ENCODE measurements around the gene TM7SF3.
"Not testable (repeated sequence)": the region's sequence is repeated elsewhere in the genome, so short reads cannot be mapped to it uniquely, and the experiment has no call there.

TM7SF3 gene

GRCh38 chr12:27014085-27014858 is at the start of gene TM7SF3:
TM7SF3 (minus strand) TSS chr12:27014384; CDS start chr12:27014168, 216 bp downstream.
- DNase-seq (ENCODE audit: low read depth) = peak; percentile 90

GRCh38 chr12:27063250-27063851 is 49.2 kb upstream of the TM7SF3 start:
- DNase-seq (ENCODE audit: low read depth) = no peak

GRCh38 chr12:27061317-27061716 is 47.1 kb upstream of the TM7SF3 start:
- DNase-seq (ENCODE audit: low read depth) = no peak

GRCh38 chr12:27060740-27061139 is 46.6 kb upstream of the TM7SF3 start:
- DNase-seq (ENCODE audit: low read depth) = no peak

GRCh38 chr12:27057543-27057942 is 43.4 kb upstream of the TM7SF3 start:
- no peak for DNase-seq (ENCODE audit: low read depth)

- DNase-seq (ENCODE audit: low read depth) = no peak
Observed at GRCh38 chr12:27055966-27056365, 41.8 kb upstream of the TM7SF3 start.

- no peak for DNase-seq (ENCODE audit: low read depth)
Observed at GRCh38 chr12:27052742-27053141, 38.6 kb upstream of the TM7SF3 start.

- DNase-seq (ENCODE audit: low read depth) = no peak
Observed at GRCh38 chr12:27052176-27052575, 38.0 kb upstream of the TM7SF3 start.

GRCh38 chr12:27048822-27049752 is 34.9 kb upstream of the TM7SF3 start:
- no peak for DNase-seq (ENCODE audit: low read depth)

GRCh38 chr12:27042018-27042417 is 27.8 kb upstream of the TM7SF3 start:
- not testable (repeated sequence) for DNase-seq (ENCODE audit: low read depth)

GRCh38 chr12:27040637-27041036 is 26.5 kb upstream of the TM7SF3 start:
- not testable (repeated sequence) for DNase-seq (ENCODE audit: low read depth)

GRCh38 chr12:27034607-27035293 is 20.6 kb upstream of the TM7SF3 start:
- DNase-seq (ENCODE audit: low read depth) = no peak

GRCh38 chr12:27032679-27033078 is 18.5 kb upstream of the TM7SF3 start:
- DNase-seq (ENCODE audit: low read depth) = no peak

- DNase-seq (ENCODE audit: low read depth) = no peak
Observed at GRCh38 chr12:27031531-27031930, 17.3 kb upstream of the TM7SF3 start.

- DNase-seq (ENCODE audit: low read depth) = no peak
Observed at GRCh38 chr12:27026257-27026656, 12.1 kb upstream of the TM7SF3 start.

GRCh38 chr12:27025116-27025515 is 10.9 kb upstream of the TM7SF3 start:
- no peak for DNase-seq (ENCODE audit: low read depth)

GRCh38 chr12:27024291-27024690 is 10.1 kb upstream of the TM7SF3 start:
- DNase-seq (ENCODE audit: low read depth) = no peak

- no peak for DNase-seq (ENCODE audit: low read depth)
Observed at GRCh38 chr12:27020761-27021160, 6.6 kb upstream of the TM7SF3 start.

- DNase-seq (ENCODE audit: low read depth) = no peak
Observed at GRCh38 chr12:27018037-27018436, 3.9 kb upstream of the TM7SF3 start.

- DNase-seq (ENCODE audit: low read depth) = not testable (repeated sequence)
Observed at GRCh38 chr12:27017163-27017823, 3.1 kb upstream of the TM7SF3 start.

- DNase-seq (ENCODE audit: low read depth) = no peak
Observed at GRCh38 chr12:27015730-27016076, 1.5 kb upstream of the TM7SF3 start.

Measured in stimulated activated CD8-positive, alpha-beta memory T cell treated with anti-CD3 and anti-CD28 coated beads, Interleukin-12 subunit alpha, Interleukin-12 subunit beta, amount 100 ng/mL, for 1 hour (primary cell).